Measurements from ENCODE around the gene TFAP2B.

The TFAP2B gene

GRCh38 chr6:50846852-50847155 is 28.1 kb downstream of the TFAP2B start:
- H3K4me3 ChIP-seq (ENCODE audit: low read depth, low read length): no peak overlapping the region

- H3K4me3 ChIP-seq (ENCODE audit: low read depth, low read length): no peak overlapping the region
Observed at GRCh38 chr6:50847890-50848594, 29.4 kb downstream of the TFAP2B start.

- peak overlapping the region; percentile 8 for H3K4me3 ChIP-seq (ENCODE audit: low read depth, low read length)
Observed at GRCh38 chr6:50848989-50849795, 30.5 kb downstream of the TFAP2B start.

GRCh38 chr6:50849796-50850180 is 31.1 kb downstream of the TFAP2B start:
- H3K4me3 ChIP-seq (ENCODE audit: low read depth, low read length): peak overlapping the region; percentile 27

- peak overlapping the region; percentile 27 for H3K4me3 ChIP-seq (ENCODE audit: low read depth, low read length)
Observed at GRCh38 chr6:50850223-50851048, 31.8 kb downstream of the TFAP2B start.

GRCh38 chr6:50851049-50851845 is 32.6 kb downstream of the TFAP2B start:
- H3K4me3 ChIP-seq (ENCODE audit: low read depth, low read length): peak overlapping the region; percentile 27

GRCh38 chr6:50853939-50854338 is 35.3 kb downstream of the TFAP2B start:
- no peak overlapping the region for H3K4me3 ChIP-seq (ENCODE audit: low read depth, low read length)

- no peak overlapping the region for H3K4me3 ChIP-seq (ENCODE audit: low read depth, low read length)
Observed at GRCh38 chr6:50861692-50862091, 43.0 kb downstream of the TFAP2B start.

GRCh38 chr6:50862176-50862575 is 43.5 kb downstream of the TFAP2B start:
- H3K4me3 ChIP-seq (ENCODE audit: low read depth, low read length): no peak overlapping the region

GRCh38 chr6:50864601-50865000 is 45.9 kb downstream of the TFAP2B start:
- H3K4me3 ChIP-seq (ENCODE audit: low read depth, low read length): no peak overlapping the region

- no peak overlapping the region for H3K4me3 ChIP-seq (ENCODE audit: low read depth, low read length)
Observed at GRCh38 chr6:50868466-50868865, 49.8 kb downstream of the TFAP2B start.

GRCh38 chr6:50873167-50873566 is 54.5 kb downstream of the TFAP2B start:
- no peak overlapping the region for H3K4me3 ChIP-seq (ENCODE audit: low read depth, low read length)

GRCh38 chr6:50884364-50884763 is 65.7 kb downstream of the TFAP2B start:
- no peak overlapping the region for H3K4me3 ChIP-seq (ENCODE audit: low read depth, low read length)

GRCh38 chr6:50887112-50887511 is 68.4 kb downstream of the TFAP2B start:
- H3K4me3 ChIP-seq (ENCODE audit: low read depth, low read length): no peak overlapping the region

GRCh38 chr6:50889497-50889896 is 70.8 kb downstream of the TFAP2B start:
- no peak overlapping the region for H3K4me3 ChIP-seq (ENCODE audit: low read depth, low read length)

- no peak overlapping the region for H3K4me3 ChIP-seq (ENCODE audit: low read depth, low read length)
Observed at GRCh38 chr6:50889935-50890334, 71.3 kb downstream of the TFAP2B start.

- no peak overlapping the region for H3K4me3 ChIP-seq (ENCODE audit: low read depth, low read length)
Observed at GRCh38 chr6:50890579-50890978, 71.9 kb downstream of the TFAP2B start.

- H3K4me3 ChIP-seq (ENCODE audit: low read depth, low read length): no peak overlapping the region
Observed at GRCh38 chr6:50891290-50891689, 72.6 kb downstream of the TFAP2B start.
